Measurements from ENCODE around the gene CDC42.

DNA sequence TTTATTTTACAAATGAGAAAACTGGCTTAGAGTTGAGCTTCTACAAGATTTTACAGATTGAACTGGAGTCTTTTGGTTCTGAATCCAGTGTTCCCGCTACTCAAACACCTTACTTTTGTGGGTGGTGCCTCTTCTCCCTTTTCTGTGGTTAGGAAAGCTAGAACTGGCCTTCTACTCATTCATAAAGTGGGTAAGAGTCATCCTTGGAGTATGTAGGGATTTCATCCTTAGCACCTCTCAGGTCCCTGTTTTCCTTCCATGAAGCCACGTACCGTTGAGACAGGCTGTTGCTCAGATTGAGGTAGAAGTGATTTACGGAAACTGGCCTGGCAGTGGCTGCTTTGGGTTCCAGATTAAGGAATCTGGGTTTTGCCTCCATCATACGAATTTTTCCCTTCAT is 54.6 kb downstream of the CDC42 start:
- TF ChIP-seq POLR2AphosphoS5 (IDR thresholded peaks at IDR 0.05; ENCODE audit: low read depth, low read length) (no peak), POLR2A (IDR thresholded peaks at IDR 0.05; ENCODE audit: low read depth, low read length) (no peak), TAF1 (IDR thresholded peaks at IDR 0.05; ENCODE audit: borderline replicate concordance, low read depth, low read length) (no peak)
